Fibroblast of skin of left biceps (primary cell): ENCODE measurements around the gene CFAP20DC.

ENCODE experiments used
- DNase-seq, 2 experiments: peaks; one replicate each; pipeline ENCODE4 v3.0.0-alpha.2; 2013; ENCODE audit warnings: low read depth in 2 of 2

CFAP20DC gene

DNA sequence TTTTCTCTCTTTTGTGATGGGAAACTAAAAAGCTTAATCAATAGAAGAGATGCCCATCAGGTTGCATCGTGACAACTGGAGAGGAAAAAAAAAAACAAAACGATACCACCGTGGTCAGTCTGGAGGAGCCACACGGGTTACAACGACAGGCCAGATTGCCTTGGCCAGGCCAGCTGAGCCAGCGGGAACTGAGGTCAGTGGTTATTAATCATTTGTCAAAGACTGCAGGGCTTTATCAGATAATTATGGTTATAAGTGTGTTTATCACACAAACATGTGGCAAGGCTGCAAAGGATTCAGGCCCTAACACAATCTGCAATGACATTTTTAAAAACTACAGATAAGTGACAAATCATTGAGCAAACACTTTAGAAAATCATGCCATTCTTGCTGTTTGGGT, 248.3 kb downstream of the CFAP20DC start:
- DNase-seq: no peak

DNA sequence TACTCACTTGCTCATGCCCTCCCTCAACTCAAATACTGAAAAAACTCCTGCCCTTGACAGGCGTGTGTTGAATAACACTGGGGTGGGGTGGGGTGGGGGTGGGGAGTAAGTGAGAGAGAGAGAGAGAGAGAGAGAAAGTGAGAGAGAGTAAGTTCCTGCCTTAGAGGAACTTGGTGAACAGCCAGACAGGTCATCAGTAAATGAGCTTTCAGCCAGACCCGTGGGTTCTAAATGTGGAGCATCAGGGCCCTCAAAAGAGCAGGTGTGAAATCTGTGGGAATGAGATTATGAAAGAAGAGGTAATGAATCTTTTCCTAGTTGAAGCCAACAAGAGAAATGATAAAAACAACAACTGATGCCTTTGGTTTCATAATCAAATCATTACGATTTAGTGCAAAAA, 248.9 kb downstream of the CFAP20DC start:
- no peak for DNase-seq

DNA sequence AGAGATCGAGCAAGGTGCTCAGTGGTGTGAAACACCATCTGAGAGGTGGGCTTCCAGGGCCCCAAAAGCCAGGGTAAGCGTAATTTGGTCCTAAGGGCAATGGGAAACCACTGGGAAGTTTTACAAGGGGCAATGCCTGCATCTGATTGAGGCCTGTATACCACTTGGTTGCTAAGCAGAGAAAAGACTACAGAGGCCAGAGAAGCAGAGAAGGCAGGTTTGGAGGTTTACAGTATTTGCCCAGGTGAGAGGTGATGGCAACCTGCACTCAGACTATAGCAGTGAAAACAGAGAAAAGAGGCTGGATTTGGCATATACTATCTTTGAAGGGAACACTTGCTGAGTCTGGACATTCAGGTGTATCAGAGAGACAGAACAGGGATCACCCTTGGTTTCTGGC, 249.8 kb downstream of the CFAP20DC start:
- no peak for DNase-seq

GRCh38 chr3:58799271-58799670, 250.6 kb downstream of the CFAP20DC start:
- no peak for DNase-seq

- DNase-seq: no peak
Measured at GRCh38 chr3:58798312-58798711, 251.5 kb downstream of the CFAP20DC start.

DNA sequence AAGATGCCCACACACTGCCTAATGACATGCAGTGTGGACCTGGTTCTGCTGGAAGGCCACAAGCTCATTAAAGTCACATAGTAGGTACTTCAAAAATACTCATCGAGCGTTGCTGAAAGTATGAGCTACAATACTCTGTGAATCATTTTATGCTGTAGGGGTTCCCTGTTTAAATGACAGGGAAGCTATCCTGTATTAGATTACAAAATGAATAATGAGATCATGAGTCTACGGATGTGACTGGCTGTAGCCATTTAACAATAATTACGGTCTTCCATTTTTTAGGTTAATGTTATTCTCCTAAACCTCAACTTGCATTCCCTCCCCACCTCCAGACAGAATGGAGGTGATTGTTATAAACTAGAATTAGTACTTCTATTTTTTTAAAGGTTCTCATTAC, 255.1 kb downstream of the CFAP20DC start:
- no peak for DNase-seq

GRCh38 chr3:58793938-58794337, 255.9 kb downstream of the CFAP20DC start:
- no peak for DNase-seq

GRCh38 chr3:58792921-58793451, 256.8 kb downstream of the CFAP20DC start:
- peak; percentile 28 to 35 for DNase-seq

GRCh38 chr3:58789385-58789784, 260.4 kb downstream of the CFAP20DC start:
- no peak for DNase-seq

DNA sequence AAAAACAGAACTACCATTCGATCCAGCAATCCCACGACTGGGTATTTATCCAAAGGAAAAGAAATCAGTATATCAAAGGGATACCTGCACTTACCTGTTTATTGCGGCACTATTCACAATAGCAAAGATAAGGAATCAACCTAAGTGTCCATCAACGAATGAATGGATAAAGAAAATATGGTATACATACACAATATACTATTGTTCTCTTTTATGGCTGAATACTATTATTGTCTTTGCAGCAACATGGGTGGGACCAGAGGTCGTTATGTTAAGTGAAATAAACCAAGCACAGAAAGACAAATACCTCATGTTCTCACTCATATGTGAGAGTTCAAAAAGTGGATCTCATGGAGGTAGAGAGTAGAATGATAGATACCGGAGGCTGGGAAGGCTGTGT, 264.9 kb downstream of the CFAP20DC start:
- no peak for DNase-seq

GRCh38 chr3:58784425-58784824, 265.4 kb downstream of the CFAP20DC start:
- DNase-seq: no peak

GRCh38 chr3:58783845-58784244, 266.0 kb downstream of the CFAP20DC start:
- DNase-seq: no peak

DNA sequence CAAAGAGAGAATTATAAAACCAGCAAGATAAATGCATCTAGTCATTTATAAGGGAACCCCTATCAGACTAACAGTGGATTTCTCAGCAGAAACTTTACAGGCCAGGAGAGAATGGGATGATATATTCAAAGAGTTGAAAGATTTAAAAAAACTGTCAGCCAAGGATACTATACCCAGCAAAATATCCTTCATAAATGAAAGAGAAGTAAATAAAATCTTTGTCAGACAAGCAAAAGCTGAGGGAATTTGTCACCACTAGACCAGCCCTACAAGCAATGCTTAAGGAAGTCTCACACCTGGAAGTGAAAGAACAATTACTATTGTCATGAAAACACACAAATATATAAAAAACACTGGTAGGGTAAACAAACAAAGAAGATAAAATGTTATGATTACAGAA, 269.9 kb downstream of the CFAP20DC start:
- DNase-seq: no peak

GRCh38 chr3:58776231-58776630, 273.6 kb downstream of the CFAP20DC start:
- DNase-seq: no peak

DNA sequence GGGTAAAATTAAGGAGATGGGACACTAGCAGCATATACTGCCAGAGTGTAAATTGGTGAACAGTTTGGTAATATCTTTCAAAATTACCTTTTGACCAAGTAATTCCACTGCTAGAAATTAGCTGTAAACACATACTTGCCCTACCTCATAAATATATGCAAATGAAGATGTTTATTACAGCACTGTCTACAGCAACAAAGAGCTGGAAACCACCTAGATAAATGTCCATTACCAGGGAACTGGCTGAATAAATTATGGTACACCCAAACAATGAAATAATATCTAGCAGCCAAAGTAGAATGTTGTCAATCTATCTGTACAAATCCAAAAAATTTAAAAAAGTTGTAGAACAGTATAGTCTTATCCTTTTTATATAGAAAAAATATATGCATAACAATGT, 277.4 kb downstream of the CFAP20DC start:
- no peak for DNase-seq

DNA sequence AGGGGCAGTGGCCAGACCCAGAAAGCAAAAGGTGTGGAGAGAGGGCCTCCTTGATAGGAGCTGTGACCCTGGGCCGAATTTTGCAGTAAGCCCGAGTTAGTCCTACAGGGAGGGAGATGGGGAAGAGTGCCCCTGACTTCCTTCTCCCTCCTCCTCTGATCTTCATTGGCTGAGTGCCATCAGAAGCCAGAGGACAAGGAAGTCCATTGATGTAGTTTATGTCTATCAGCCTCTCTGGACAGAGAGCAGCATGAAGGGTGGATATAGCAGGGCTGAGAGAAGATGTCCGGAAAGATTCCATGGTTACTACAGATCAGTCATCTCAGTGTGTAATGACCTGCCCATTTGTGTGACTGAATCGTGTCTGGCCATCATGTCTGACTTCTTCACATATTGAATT, 280.8 kb downstream of the CFAP20DC start:
- DNase-seq: no peak

GRCh38 chr3:58766587-58767282, 283.1 kb downstream of the CFAP20DC start:
- no peak for DNase-seq

DNA sequence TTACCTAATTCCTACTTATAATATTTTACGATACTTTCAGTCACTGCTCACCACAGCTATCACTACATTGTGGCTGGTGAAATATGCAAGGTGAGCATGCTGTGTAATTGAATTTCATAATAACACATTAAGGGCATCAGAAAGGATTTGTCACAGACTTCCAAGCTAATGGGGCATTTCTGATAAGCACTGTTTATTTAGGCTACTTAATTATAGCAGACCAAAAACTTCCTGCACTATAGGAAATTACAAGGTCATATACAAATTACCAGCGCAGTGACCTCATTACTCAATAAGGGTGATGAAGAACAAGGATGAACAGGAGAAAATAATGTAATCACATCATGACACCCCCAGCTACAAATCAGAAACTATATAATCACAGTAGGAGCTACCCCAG, 294.7 kb downstream of the CFAP20DC start:
- DNase-seq: no peak

- DNase-seq: no peak
Measured at GRCh38 chr3:58754074-58754473, 295.8 kb downstream of the CFAP20DC start.

DNA sequence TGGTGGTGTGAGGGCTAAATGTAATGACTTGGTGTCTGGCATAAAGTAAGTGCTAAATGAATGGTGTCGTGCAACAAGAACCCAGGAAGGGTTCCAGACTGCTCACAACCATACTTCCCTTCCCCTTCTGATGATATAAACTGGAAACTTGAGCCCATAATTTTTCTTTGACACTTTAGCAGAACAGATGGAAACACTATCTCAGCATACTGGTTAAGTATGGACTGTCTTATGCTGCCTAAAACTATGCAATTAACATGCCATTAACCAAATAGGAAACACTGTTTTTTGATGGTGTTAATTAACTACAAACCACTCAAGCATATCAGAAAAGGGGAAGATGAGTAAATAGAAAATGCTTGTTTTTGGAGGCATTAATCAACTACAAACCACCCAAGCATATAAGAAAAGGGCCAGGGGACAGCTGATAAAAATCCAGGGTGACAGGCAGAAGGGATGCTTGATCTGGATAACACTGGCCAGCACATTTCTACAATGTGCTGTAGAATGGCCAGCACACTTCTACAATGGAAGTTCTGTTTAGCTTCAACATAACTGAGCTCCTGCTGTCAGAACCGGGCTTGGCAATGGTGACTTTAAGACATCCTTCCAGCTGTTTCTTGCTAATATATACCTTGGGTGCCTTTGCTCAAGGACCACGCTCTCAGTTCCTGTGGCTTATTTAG, 297.8 kb downstream of the CFAP20DC start:
- no peak for DNase-seq

DNA sequence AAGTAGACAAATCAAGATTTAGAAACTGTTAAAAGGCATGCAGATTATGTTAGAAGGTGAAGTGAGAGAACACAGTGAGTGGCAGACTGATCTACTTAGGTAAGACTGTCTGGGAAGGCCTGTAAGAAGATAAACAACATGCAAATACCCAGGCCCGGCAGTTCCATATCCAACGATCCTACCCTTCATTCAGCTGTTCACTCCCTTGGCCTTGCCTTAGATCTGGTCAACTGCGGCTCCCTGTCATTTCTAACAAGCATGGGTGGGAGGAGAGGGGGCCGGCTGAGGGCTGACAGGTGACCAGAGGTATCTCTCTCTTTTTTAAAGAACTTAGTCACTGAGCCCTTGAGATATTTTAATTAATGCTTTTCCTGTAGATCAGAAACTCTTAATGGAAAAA, 298.6 kb downstream of the CFAP20DC start:
- no peak for DNase-seq

GRCh38 chr3:58749948-58750347, 299.9 kb downstream of the CFAP20DC start:
- DNase-seq: no peak

- DNase-seq: no peak
Measured at GRCh38 chr3:58748024-58748423, 301.8 kb downstream of the CFAP20DC start.
